Astrocyte (in vitro differentiated cells and primary cell): ENCODE results near the gene KCNG2.

Experiments used
- EZH2 ChIP-seq: IDR thresholded peaks from 2 replicates; pipeline ENCODE4 v1.6.1; 2012; ENCODE audit warnings: mild to moderate bottlenecking, low read length, inconsistent platforms; ENCODE audit not compliant: insufficient read depth
- TF ChIP-seq, protein P1 (sequence below): IDR thresholded peaks from 2 replicates; pipeline ENCODE4 v1.5.1; 2011; ENCODE audit warnings: low read depth, mild to moderate bottlenecking, inconsistent platforms, low read length, moderate library complexity; ENCODE audit not compliant: insufficient read depth

DNA sequence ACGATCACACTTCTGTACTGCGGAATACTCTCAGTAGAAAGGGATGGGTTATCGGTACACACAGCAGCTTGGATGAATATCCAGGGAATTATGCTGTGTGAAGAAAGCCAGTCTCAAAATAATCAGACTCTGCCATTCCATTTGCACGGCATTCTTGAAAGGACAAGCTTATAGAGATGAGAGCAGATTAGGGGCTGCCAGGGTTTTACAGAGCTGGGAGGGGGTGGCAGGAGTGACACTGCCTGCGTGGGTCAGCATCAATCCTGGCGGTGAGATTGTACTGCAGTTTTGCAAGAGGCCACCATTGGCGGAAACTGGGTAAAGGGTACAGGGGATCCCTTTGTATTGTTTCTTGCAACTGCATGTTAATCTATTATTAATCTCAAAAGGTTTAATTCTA, 16.6 kb downstream of the KCNG2 start:
- TF ChIP-seq, protein P1, sequence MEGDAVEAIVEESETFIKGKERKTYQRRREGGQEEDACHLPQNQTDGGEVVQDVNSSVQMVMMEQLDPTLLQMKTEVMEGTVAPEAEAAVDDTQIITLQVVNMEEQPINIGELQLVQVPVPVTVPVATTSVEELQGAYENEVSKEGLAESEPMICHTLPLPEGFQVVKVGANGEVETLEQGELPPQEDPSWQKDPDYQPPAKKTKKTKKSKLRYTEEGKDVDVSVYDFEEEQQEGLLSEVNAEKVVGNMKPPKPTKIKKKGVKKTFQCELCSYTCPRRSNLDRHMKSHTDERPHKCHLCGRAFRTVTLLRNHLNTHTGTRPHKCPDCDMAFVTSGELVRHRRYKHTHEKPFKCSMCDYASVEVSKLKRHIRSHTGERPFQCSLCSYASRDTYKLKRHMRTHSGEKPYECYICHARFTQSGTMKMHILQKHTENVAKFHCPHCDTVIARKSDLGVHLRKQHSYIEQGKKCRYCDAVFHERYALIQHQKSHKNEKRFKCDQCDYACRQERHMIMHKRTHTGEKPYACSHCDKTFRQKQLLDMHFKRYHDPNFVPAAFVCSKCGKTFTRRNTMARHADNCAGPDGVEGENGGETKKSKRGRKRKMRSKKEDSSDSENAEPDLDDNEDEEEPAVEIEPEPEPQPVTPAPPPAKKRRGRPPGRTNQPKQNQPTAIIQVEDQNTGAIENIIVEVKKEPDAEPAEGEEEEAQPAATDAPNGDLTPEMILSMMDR, result no peak
- TF ChIP-seq EZH2, result no peak
